Adrenal gland (tissue), 12 donors: ENCODE data around the gene ADPRS. TPM values are rescaled to one million over a fixed set of nuclear protein-coding genes. Genes with fewer than 3 reads are reported as not detected.

Source experiments
- DNase-seq, 7 donors: peaks; one replicate each; pipeline ENCODE4 v3.0.0-alpha.2; 2019 to 2020
- H3K27ac ChIP-seq, 5 donors: fragments of 200-600 bp; sonication (generic) in 4 of 5; 1 replicate in 3 of 5; 2 replicates in 2 of 5; pipeline versions ENCODE4 v1.5.1 to v1.8.0; 2016 to 2020; ENCODE audit warnings: mild to moderate bottlenecking in 1 of 5
- H3K27me3 ChIP-seq: fragments of 200-600 bp; 2 replicates; pipeline ENCODE4 v1.8.0; 2021
- H3K36me3 ChIP-seq, 2 donors: fragments of 200-600 bp; replicated peaks in 1 of 2; 1 replicate in 1 of 2; 2 replicates in 1 of 2; pipeline versions ENCODE4 v1.5.1 to v1.8.0; 2018 to 2022
- H3K4me1 ChIP-seq, 2 donors: fragments of 200-600 bp; replicated peaks in 1 of 2; 1 replicate in 1 of 2; 2 replicates in 1 of 2; pipeline versions ENCODE4 v1.5.1 to v1.8.0; 2018 to 2021
- H3K4me3 ChIP-seq, 4 donors: fragments of 200-600 bp; sonication (generic) in 3 of 4; one replicate each; pipeline ENCODE4 v1.5.1; 2016 to 2018
- H3K9me3 ChIP-seq, 3 donors: fragments of 200-600 bp; sonication (generic) in 1 of 3; replicated peaks in 1 of 3; 1 replicate in 2 of 3; 2 replicates in 1 of 3; pipeline versions ENCODE4 v1.5.1 to v1.8.0; 2016 to 2021
- CTCF ChIP-seq, 6 experiments: fragments of 450-650 bp in 4 of 6; fragments of 200-600 bp in 2 of 6; sonication (generic) in 1 of 6; IDR thresholded peaks; 1 replicate in 5 of 6; 2 replicates in 1 of 6; pipeline versions ENCODE4 v1.5.1 to v1.8.0; 2016 to 2021; ENCODE audit warnings: antibody characterized with exemption in 6 of 6, mild to moderate bottlenecking in 2 of 6, moderate library complexity in 1 of 6
- POLR2A ChIP-seq, 2 donors: fragments of 450-650 bp; IDR thresholded peaks; one replicate each; pipeline ENCODE4 v1.6.1; 2017; ENCODE audit warnings: antibody characterized with exemption in 2 of 2, mild to moderate bottlenecking in 2 of 2, moderate library complexity in 1 of 2
- WGBS, 4 donors: extraction: QIAGEN DNeasy Blood & Tissue Kit in 2 of 4; methylation state at CpG; one replicate each; pipeline versions ENCODE4 v1.1.5 to v1.1.7; 2013 to 2017; 5-methylcytosine and 5-hydroxymethylcytosine counted together
- intact Hi-C, 2 donors: fragments of 100-400 bp; cut with DNase I; formaldehyde crosslinking; loops; one replicate each; pipeline versions ENCODE4 v1.14.1 to v1.15.0; 2022 to 2023
- polyA plus RNA-seq, 3 donors: library from polyadenylated mRNA; stranded (reverse); fragments of 200-250 nt in 2 of 3; fragments of 350-450 nt in 1 of 3; fragmentation: Illumina TruSeq in 1 of 3; extraction: RNeasy Lipid Tissue Mini Kit (QIAGEN cat#74804) in 1 of 3; gene quantifications; one replicate each; pipeline ENCODE4 v1.2.3, GENCODE V29; 2013 to 2014
- total RNA-seq, 9 donors: library from RNA; depleted of rRNA in 4 of 9; stranded (reverse); fragments of >200 nt in 4 of 9; fragments of 120-200 nt in 1 of 9; fragmentation: NEBNext Ultra II Directional in 1 of 9; extraction: Animal tissue kit (Norgen Biotek cat#: 25700) in 1 of 9; gene quantifications; one replicate each; pipeline versions ENCODE4 v1.1.0 to v1.2.4, GENCODE V29; 2013 to 2023
- donor health status: healthy with polysubstance abuse.
- donor health status: Bipolar disorder and iron deficiency.
- donor health status: DM: yes; HTN: yes; CAD: no.
- donor health status: DM: no; HTN: no; CAD: no.
- donor health status: DM: no; HTN: no; CAD: no.
- donor health status: DM: yes; HTN: yes; CAD: no.

The ADPRS gene
- total and polyA plus RNA-seq, 12 donors: 40.1 to 84.5 (median 52.1) TPM

GRCh38 chr1:36126797-36127500 is 38.3 kb downstream of the ADPRS start:
- Histone ChIP-seq H3K27ac (no peak overlapping the region), H3K9me3 (no peaks in the 10 kb centered on the region), H3K36me3 (no peaks in the 10 kb centered on the region), H3K27me3 (peaks cover 3% of the 10 kb centered on the region), H3K4me1 (peaks cover 0 to 6% of the 10 kb centered on the region in 2 donors), H3K4me3 (no peak overlapping the region)
- DNase-seq: no peak
- WGBS, 4 donors: 54 to 76% (median 63%) methylated on average over 6 to 7 of the region's 7 CpGs
- TF ChIP-seq CTCF (IDR thresholded peaks at IDR 0.05) (no peak), POLR2A (IDR thresholded peaks at IDR 0.05) (no peak)
- intact Hi-C loops: no loop called here

DNA sequence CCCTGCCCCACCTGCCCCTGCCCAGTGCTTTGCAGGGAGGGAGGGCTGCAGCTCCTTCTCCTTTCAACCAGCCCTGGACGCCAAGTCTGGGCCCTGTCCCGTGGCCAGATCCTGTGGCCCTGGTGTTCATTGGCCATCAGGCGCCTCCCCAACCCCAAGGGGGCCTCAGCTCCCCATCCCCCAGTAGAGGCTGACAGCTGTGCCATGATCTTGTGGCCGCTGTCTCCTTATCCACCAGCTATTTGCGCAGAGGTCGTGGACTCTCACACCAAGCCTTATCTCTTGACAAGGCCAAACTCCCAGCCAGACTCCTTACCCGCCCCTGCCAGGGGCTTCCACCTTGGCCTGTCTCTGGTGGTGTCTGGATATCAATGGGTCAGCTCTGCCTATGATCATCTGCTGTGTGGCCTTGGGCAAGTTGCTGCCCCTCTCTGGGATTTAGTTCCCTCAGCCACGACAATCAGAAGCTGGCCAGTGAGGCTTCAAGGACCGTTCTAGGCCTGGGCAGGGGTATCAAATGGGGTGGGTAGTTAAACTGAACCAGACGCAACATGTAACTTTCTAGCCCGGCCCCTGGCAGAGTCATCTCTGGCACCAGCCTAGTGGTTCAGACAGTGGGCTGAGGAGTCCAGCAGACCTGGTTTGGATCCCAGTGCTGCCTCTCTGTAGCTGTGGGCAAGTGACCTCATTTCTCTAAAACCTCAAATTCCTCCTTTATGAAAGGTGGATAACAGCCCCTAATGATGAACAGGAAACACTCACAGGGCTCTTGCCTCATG is 39.6 kb downstream of the ADPRS start:
- DNase-seq: peak in 1 of 7 donors; percentile 29
- peaks cover 3% of the 10 kb centered on the region for H3K27me3 ChIP-seq
- 65 to 77% (median 72%) methylated on average over 7 to 11 of the region's 11 CpGs for WGBS, 4 donors
- intact Hi-C loops: no loop called here
- H3K4me1 ChIP-seq: peaks cover 3 to 10% of the 10 kb centered on the region in 2 donors
- TF ChIP-seq CTCF (IDR thresholded peaks at IDR 0.05) (no peak), POLR2A (IDR thresholded peaks at IDR 0.05) (no peak)
- no peak overlapping the region for H3K4me3 ChIP-seq
- H3K27ac ChIP-seq: no peak overlapping the region
- no peaks in the 10 kb centered on the region for H3K36me3 ChIP-seq
- no peaks in the 10 kb centered on the region for H3K9me3 ChIP-seq

GRCh38 chr1:36128905-36129206 is 40.2 kb downstream of the ADPRS start:
- TF ChIP-seq POLR2A (IDR thresholded peaks at IDR 0.05): no peak
- no peak for TF ChIP-seq CTCF (IDR thresholded peaks at IDR 0.05)
- WGBS, 4 donors: 82 to 90% (median 89%) methylated on average over 3 of the region's 3 CpGs
- Histone ChIP-seq H3K9me3 (no peaks in the 10 kb centered on the region), H3K27ac (no peak overlapping the region), H3K4me3 (no peak overlapping the region), H3K36me3 (no peaks in the 10 kb centered on the region), H3K4me1 (peaks cover 3 to 16% of the 10 kb centered on the region in 2 donors), H3K27me3 (peaks cover 3% of the 10 kb centered on the region)
- no peak for DNase-seq
- intact Hi-C loops: no loop called here

- 76 to 88% (median 81%) methylated on average over 3 of the region's 3 CpGs for WGBS, 4 donors
- no peak for TF ChIP-seq POLR2A (IDR thresholded peaks at IDR 0.05)
- TF ChIP-seq CTCF (IDR thresholded peaks at IDR 0.05): no peak
- no peak overlapping the region for H3K4me3 ChIP-seq
- H3K27me3 ChIP-seq: no peaks in the 10 kb centered on the region
- no peak overlapping the region for H3K27ac ChIP-seq
- no peak for DNase-seq
- H3K9me3 ChIP-seq: no peaks in the 10 kb centered on the region
- peaks cover 0 to 6% of the 10 kb centered on the region in 2 donors for H3K36me3 ChIP-seq
- intact Hi-C loops: loop anchor here (5.0 kb wide), 1 partner anchor 35 kb away; no protein-coding TSS in a partner anchor
- H3K4me1 ChIP-seq: peaks cover 7 to 35% of the 10 kb centered on the region in 2 donors
Observed at GRCh38 chr1:36132029-36132428, 43.3 kb downstream of the ADPRS start.
